Fibroblast of villous mesenchyme (primary cell): Measurements from ENCODE around the gene RXFP4. TPM values are rescaled to one million over a fixed set of nuclear protein-coding genes. Genes with fewer than 3 reads are reported as not detected.
"Not testable (repeated sequence)": the region's sequence is repeated elsewhere in the genome, so short reads cannot be mapped to it uniquely, and the experiment has no call there.

ENCODE experiments used
- DNase-seq: peaks from one replicate; pipeline ENCODE4 v3.0.0-alpha.2; 2010; ENCODE audit warnings: low read depth
- H3K4me3 ChIP-seq: 2 replicates; pipeline ENCODE4 v1.5.1; 2011; ENCODE audit warnings: low read depth, mild to moderate bottlenecking, low read length
- CTCF ChIP-seq: IDR thresholded peaks from 2 replicates; pipeline ENCODE4 v1.5.1; 2012; ENCODE audit warnings: low read depth, mild to moderate bottlenecking, low read length; ENCODE audit not compliant: insufficient read depth
- small RNA-seq: library from RNA; depleted of rRNA; stranded (forward); fragments of <200 nt; gene quantifications from one replicate; pipeline ENCODE3, GENCODE V24; 2012
- total RNA-seq: library from RNA; depleted of rRNA; stranded (reverse); fragments of >200 nt; gene quantifications from 2 replicates; pipeline ENCODE4 v1.2.3, GENCODE V29; 2012

RXFP4 gene
- total RNA-seq, 1 donor: not detected

GRCh38 chr1:155982106-155982505 is 40.7 kb downstream of the RXFP4 start:
- no peak for TF ChIP-seq CTCF
- DNase-seq: no peak

GRCh38 chr1:155983191-155984024 is 42.0 kb downstream of the RXFP4 start:
- TF ChIP-seq CTCF: no peak
- peak; percentile 99 for DNase-seq
- peak overlapping the region; percentile 89 for H3K4me3 ChIP-seq

More at GRCh38 chr1:155982106-155982505, 40.7 kb downstream of the RXFP4 start:
- H3K4me3 ChIP-seq: peak overlapping the region; percentile 89

DNA sequence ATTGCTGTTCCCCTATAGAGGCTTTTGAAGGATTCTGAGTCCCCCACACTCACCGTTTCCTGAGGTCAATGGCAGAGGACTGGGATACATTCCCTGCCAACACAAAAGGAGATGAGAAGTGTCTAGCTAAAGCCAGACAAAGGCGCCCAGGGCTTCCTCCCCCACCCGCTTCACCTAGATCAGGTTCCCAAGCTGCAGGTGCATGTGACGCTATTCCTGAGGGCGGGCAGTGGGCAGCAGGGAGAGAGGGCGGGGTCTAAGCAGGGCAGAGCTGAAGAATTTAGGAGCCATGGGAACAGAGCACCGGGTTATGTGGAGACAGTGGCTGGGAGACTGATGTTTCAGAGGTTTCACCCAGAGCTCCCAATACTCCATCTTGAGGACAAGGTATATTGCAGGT is 42.9 kb downstream of the RXFP4 start:
- no peak overlapping the region for H3K4me3 ChIP-seq
- no peak for TF ChIP-seq CTCF
- no peak for DNase-seq

DNA sequence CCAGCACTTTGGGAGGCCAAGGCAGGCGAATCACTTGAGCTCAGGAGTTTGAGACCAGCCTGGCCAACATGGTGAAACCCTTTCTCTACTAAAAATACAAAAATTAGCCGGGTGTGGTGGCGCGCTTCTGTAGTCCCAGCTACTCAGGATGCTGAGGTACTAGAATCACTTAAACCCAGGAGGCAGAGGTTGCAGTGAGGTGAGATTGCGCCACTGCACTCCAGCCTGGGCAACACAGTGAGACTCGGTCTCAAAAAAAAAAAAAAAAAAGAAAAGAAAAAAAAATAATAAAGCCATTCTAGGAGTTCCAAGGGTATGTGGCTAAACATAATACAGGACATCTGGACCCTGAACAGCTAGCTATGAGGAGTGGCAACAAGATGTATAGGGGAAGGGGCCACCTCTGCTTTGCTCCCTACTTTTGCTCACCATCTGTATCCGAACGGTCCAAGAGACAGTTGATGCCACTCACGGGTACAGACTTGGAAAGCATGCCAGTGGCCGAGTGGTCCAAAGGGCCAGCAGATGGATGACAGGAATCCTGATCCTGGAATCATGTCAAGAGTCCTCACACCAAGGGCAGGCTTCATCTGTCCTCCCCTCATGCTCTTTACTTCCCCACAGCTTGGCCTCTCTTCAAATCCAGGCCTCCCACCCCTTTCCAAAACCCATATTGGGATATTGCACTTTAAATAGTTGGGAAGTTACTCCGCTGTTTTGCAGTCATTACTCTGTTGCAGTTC is 43.6 kb downstream of the RXFP4 start:
- H3K4me3 ChIP-seq, DNase-seq: not testable (repeated sequence)

DNA sequence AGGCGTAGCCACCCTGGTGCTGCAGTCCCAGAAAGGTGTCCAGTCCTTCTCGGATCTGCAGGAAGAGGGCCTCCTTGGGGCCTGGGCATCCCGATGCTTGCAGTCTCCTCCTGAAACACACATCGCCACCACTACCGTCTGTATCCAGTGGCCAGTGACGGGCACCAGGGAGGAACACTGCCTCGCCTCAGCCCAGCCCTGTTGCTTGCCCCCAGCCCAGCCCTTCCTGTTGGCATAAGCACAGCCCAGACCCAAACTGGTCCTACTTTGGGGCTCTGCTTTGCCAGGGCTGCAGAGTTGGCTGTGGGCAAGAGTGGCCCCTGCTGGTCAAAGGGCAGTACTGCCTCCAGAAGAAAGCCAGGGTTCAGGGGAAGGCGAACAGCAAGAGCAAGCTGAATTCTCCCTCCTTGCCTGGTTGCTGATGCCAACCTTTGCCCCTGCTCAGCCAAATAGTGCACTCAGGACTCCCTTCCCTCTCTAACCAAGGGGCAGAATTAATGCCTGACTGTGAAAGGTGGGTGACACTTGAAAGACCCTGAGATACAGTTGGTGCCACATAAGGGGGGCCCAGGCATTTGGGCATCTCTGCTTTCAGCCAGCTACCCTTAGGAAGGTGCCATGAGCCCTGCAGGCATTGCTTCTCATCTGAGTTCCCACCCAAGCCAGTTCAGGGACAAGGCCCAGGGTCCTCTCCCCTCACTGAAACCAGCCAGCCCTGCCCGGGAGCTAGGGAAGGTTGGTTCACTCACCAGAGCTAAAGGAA is 48.0 kb downstream of the RXFP4 start:
- peak; percentile 99 for TF ChIP-seq CTCF
- H3K4me3 ChIP-seq: no peak overlapping the region

DNA sequence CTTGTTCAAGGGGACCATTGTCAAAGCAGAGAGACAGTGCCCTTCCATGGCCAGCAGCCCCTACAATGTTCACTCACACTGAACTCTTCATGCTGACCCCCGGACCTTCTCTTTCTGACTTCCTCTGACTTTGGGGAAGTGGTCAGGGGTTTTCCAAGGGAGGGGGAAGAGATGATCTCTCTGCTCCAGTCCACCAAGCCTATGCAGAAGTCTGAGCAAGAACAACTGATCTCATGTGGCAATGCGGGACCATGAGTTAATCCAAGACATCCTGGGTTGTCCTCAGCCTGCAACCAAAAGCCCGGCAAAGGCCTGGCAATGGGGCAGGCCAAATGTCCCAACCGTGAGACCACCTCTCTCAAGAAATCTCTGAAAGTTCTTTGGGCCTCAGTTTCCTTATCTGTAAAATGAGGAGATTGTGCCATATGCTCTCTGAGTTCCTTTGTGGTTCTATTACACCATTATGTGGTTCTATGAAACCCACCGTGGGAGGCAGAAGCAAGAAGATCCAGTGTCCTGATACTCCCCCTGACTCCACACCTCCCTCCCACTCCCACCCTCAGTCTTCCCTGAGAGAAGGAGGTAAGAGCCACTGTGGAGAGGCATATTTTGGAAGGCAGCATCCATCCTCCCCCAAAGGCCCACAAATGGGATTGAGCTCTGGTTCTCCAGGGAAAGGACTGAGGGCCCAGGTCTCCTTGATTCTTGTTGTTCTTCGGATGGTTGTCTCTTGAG is 48.7 kb downstream of the RXFP4 start:
- DNase-seq: no peak
- no peak overlapping the region for H3K4me3 ChIP-seq
- TF ChIP-seq CTCF: no peak

More for the DNA sequence above, 48.0 kb downstream of the RXFP4 start:
- DNase-seq: peak; percentile 73

Small RNA genes lying within 50 kb of the gene (small RNA-seq; reads per million reads assigned to genes)
- gene MIR6738: 0.38 reads per million
- gene RF00015: not detected
- gene SCARNA4: not detected
- 136 reads per million, percentile 97 among the genes with 10 or more reads in this experiment for gene SNORA80E

Other genes starting within 250 kb of the RXFP4 start
- 35.8 and 42.7 TPM in 2 replicates for gene GON4L, start 84.4 kb upstream of the RXFP4 start, total RNA-seq
- gene SYT11, start 82.1 kb upstream of the RXFP4 start, total RNA-seq: 27.4 and 47.5 TPM in 2 replicates
- gene RIT1, start 30.3 kb upstream of the RXFP4 start, total RNA-seq: 44.5 and 54.8 TPM in 2 replicates
- gene KHDC4, start 7.2 kb upstream of the RXFP4 start, total RNA-seq: 23.8 and 42.7 TPM in 2 replicates
- 137 and 146 TPM in 2 replicates for gene ARHGEF2, start 36.9 kb downstream of the RXFP4 start, total RNA-seq
- gene SSR2, start 79.3 kb downstream of the RXFP4 start, total RNA-seq: 381 and 386 TPM in 2 replicates
- 13.5 and 20.3 TPM in 2 replicates for gene UBQLN4, start 112.2 kb downstream of the RXFP4 start, total RNA-seq
- gene LAMTOR2, start 113.1 kb downstream of the RXFP4 start, total RNA-seq: 38.3 and 40.6 TPM in 2 replicates
- gene RAB25, start 119.5 kb downstream of the RXFP4 start, total RNA-seq: not detected in 2 replicates
- 1.7 and 1.9 TPM in 2 replicates for gene MEX3A, start 140.8 kb downstream of the RXFP4 start, total RNA-seq
- 694 and 1,059 TPM in 2 replicates for gene LMNA, start 173.1 kb downstream of the RXFP4 start, total RNA-seq
- gene SEMA4A, start 211.9 kb downstream of the RXFP4 start, total RNA-seq: 0.43 and 0.64 TPM in 2 replicates